ENCODE data around the gene FRMD8. TPM values are rescaled to one million over a fixed set of nuclear protein-coding genes. Genes with fewer than 3 reads are reported as not detected.
A peak's percentile ranks its signal among the peaks of the same experiment; 100 is the strongest.

FRMD8 gene
- total RNA-seq, 4 donors from 2014 or later = 11.5 to 51.7 (median 20.1) TPM

DNA sequence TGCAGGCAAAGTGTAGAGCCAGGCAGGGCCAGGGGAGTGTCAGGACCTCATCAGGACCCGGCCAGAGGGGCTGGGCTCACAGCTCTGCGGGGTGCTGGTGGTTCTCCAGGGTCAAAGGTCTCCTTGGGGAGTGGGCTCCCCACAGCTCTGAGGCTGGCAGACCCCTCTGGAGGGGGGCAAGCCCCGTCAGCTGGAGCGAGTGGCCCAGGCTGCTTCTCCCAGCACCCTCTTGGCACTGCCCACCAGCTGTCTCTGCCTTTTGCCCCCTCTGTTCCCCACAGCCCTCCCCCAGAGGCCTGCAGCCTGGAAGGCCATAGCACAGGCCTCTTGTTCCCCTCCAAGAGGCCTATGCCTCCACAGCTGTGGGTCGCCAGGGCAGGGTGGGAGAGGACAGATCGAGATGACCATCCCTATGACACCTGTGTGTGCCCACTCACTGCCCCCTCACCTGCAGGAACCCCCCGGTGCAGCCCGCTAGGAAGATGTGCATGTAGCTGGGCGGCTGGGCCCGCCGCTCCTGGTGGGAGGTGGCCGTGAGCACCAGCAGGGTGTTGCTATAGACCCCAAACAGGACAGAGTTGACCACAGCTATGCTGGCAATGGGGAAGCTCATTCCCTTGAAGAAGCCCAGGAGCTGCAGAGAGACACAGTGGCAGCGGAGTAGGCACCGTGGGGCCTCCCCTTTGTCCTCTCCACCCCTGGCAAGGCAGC lies 7.4 kb upstream of the FRMD8 start:
- ATAC-seq = no peak
- Histone ChIP-seq H3K27me3 (no peaks in the 10 kb centered on the region), H3K36me3 (no peaks in the 10 kb centered on the region), H3K4me3 (no peak overlapping the region), H3K27ac (peak overlapping the region in 2 of 4 donors; percentile 96 to 100), H3K4me1 (peaks cover 43 to 46% of the 10 kb centered on the region in 2 donors), H3K9me3 (no peaks in the 10 kb centered on the region)
- intact Hi-C loops (cut with DNase I; ENCODE audit: low total_unique reads) = no loop called here
- in situ Hi-C loops (cut with MboI; ENCODE audit: low sequenced_read_pairs in 4 of 4) = no loop called here
- TF ChIP-seq, protein P1, sequence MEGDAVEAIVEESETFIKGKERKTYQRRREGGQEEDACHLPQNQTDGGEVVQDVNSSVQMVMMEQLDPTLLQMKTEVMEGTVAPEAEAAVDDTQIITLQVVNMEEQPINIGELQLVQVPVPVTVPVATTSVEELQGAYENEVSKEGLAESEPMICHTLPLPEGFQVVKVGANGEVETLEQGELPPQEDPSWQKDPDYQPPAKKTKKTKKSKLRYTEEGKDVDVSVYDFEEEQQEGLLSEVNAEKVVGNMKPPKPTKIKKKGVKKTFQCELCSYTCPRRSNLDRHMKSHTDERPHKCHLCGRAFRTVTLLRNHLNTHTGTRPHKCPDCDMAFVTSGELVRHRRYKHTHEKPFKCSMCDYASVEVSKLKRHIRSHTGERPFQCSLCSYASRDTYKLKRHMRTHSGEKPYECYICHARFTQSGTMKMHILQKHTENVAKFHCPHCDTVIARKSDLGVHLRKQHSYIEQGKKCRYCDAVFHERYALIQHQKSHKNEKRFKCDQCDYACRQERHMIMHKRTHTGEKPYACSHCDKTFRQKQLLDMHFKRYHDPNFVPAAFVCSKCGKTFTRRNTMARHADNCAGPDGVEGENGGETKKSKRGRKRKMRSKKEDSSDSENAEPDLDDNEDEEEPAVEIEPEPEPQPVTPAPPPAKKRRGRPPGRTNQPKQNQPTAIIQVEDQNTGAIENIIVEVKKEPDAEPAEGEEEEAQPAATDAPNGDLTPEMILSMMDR (IDR thresholded peaks at IDR 0.05 in 4 of 5, conservative IDR thresholded peaks at IDR 0.05 in 1 of 5) = no peak
- no peak for TF ChIP-seq POLR2A (IDR thresholded peaks at IDR 0.05)
- DNase-seq = no peak

DNA sequence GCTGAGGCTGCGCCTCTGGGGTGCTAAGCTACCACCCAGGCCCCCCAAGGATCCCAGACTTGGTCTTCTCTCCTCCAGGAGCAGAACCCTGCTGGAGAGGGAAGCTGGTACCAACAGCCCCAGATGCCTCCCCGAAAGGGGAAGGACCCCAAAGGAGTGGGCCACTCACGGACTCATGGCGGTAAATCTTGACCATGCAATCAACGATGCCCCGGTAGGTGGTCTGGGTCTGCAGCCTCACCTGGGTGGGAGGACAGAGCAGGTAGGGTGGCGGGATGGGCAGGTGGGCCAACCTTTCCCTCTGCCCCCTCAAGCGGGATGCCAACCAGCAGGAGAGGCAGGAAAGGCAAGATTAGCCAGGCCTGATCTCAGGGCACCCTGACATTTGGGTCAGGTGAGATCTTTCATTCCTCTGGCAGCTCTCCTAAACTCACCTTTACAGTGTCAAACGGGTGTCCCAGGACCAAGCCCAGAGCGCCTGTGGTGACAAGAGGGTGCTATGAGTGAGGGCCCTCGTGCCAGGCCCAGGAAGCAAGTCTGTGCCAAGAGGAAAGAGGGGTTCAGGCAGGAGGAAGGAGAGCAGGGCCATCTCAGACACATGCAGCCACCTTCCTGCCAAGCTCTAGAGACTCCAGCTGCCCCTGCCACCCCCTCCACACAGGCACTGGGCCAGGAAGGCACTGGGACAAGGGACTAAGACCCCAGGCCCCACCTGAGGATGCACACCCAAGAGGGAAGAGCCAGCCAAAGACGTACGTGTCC lies 6.6 kb upstream of the FRMD8 start:
- intact Hi-C loops (cut with DNase I; ENCODE audit: low total_unique reads) = no loop called here
- Histone ChIP-seq H3K27ac (peak overlapping the region; percentile 96 to 100 (median 98)), H3K27me3 (no peaks in the 10 kb centered on the region), H3K4me1 (peaks cover 40 to 47% of the 10 kb centered on the region in 2 donors), H3K9me3 (no peaks in the 10 kb centered on the region), H3K4me3 (no peak overlapping the region), H3K36me3 (no peaks in the 10 kb centered on the region)
- ATAC-seq = no peak
- no peak for DNase-seq
- no peak for TF ChIP-seq POLR2A (IDR thresholded peaks at IDR 0.05)
- TF ChIP-seq, protein P1 (IDR thresholded peaks at IDR 0.05 in 4 of 5, conservative IDR thresholded peaks at IDR 0.05 in 1 of 5) = no peak
- in situ Hi-C loops (cut with MboI; ENCODE audit: low sequenced_read_pairs in 4 of 4) = loop anchor here in 1 of 4 donors (5.0 kb wide), 1 partner anchor 37 kb away; no protein-coding TSS in a partner anchor

DNA sequence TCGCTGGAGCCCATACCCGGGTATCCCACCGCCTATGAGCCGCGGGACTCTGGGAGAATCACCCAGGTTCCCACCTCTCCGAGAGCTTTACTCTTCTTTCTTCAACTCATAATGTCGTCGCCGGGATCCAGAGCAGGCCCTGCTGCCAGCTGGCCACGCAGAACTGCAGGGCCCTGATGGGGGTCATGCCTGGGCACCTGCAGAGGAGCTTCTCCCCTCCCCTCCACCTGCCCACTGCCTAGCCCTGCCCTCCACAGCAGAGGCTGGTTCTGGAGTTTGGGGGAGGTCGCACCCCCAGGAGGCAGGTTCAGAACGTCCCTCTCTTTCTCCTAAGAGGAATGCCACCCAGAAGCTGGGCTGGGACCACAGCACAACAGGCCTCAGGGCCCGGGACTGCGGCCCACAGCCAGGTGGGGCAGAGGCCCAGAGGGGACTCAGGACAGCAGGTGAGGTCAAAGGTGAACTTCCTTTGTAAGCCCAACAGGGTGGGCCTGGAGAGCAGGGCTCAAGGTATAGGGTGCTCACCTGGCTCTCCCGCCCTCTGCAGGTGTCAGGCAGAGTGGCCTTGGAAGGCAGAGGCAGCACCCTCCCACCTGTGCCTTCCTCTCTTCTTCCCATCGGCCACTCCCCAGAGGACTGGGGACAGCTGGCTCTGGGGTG lies 5.8 kb upstream of the FRMD8 start:
- peak overlapping the region; percentile 96 to 100 (median 98) for H3K27ac ChIP-seq
- DNase-seq (no peak), ATAC-seq (no peak)
- peaks cover 35 to 44% of the 10 kb centered on the region in 2 donors for H3K4me1 ChIP-seq
- H3K9me3 ChIP-seq = no peaks in the 10 kb centered on the region
- in situ Hi-C loops (cut with MboI; ENCODE audit: low sequenced_read_pairs in 4 of 4) (loop anchor here in 1 of 4 donors (5.0 kb wide), 1 partner anchor 37 kb away; no protein-coding TSS in a partner anchor), intact Hi-C loops (cut with DNase I; ENCODE audit: low total_unique reads) (no loop called here)
- H3K4me3 ChIP-seq = no peak overlapping the region
- H3K36me3 ChIP-seq = no peaks in the 10 kb centered on the region
- no peaks in the 10 kb centered on the region for H3K27me3 ChIP-seq
- TF ChIP-seq POLR2A (IDR thresholded peaks at IDR 0.05) = no peak
- TF ChIP-seq, protein P1 (IDR thresholded peaks at IDR 0.05 in 4 of 5, conservative IDR thresholded peaks at IDR 0.05 in 1 of 5) = no peak

DNA sequence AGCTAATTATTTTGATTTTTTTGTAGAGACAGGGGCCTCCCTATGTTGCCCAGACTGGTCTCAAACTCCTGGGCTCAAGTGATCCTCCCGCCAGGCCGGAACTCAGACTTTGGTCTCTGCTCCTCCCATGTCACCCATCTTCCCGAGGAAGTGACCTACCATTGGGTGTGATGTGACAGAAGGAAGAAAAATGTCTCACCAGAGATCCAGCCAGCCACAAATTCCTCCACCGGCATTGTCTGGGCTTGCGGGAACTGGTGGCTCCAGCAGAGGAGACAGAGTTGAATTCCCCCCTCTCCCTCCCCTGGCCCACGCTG lies 4.8 kb upstream of the FRMD8 start:
- intact Hi-C loops (cut with DNase I; ENCODE audit: low total_unique reads) = loop anchor here (1.0 to 2.0 kb wide), 4 partner anchors 35 to 129 kb away; no protein-coding TSS in a partner anchor
- TF ChIP-seq, protein P1 (IDR thresholded peaks at IDR 0.05 in 4 of 5, conservative IDR thresholded peaks at IDR 0.05 in 1 of 5) = no peak
- TF ChIP-seq POLR2A (IDR thresholded peaks at IDR 0.05) = no peak
- Histone ChIP-seq H3K27ac (peak overlapping the region; percentile 96 to 100 (median 98)), H3K4me3 (peak overlapping the region; percentile 46 to 63 (median 54)), H3K36me3 (no peaks in the 10 kb centered on the region), H3K27me3 (no peaks in the 10 kb centered on the region), H3K4me1 (peaks cover 41 to 46% of the 10 kb centered on the region in 2 donors), H3K9me3 (no peaks in the 10 kb centered on the region)
- DNase-seq = peak in 1 of 2 donors; percentile 39
- in situ Hi-C loops (cut with MboI; ENCODE audit: low sequenced_read_pairs in 4 of 4) = loop anchor here in 1 of 4 donors (5.0 kb wide), 1 partner anchor 36 kb away; no protein-coding TSS in a partner anchor
- ATAC-seq = peak; percentile 29 to 32

Data from gastrocnemius medialis (tissue), 4 donors.